GM10266 (cell line): ENCODE measurements around the gene KRTAP5-3.
"Not testable (repeated sequence)": the region's sequence is repeated elsewhere in the genome, so short reads cannot be mapped to it uniquely, and the experiment has no call there.

Experiments
- DNase-seq: peaks from one replicate; pipeline ENCODE4 v3.0.0; 2012; ENCODE audit errors: extremely low spot score
- CTCF ChIP-seq: IDR thresholded peaks from 2 replicates; pipeline ENCODE4 v1.5.1; 2012; ENCODE audit warnings: mild to moderate bottlenecking, low read depth; ENCODE audit not compliant: control insufficient read depth, insufficient read depth; ENCODE audit errors: missing control alignments

The KRTAP5-3 gene

GRCh38 chr11:1592628-1593027 lies 15.6 kb downstream of the KRTAP5-3 start:
- no peak for DNase-seq
- no peak for TF ChIP-seq CTCF

GRCh38 chr11:1589996-1590395 lies 18.3 kb downstream of the KRTAP5-3 start:
- no peak for TF ChIP-seq CTCF
- DNase-seq = no peak

GRCh38 chr11:1589191-1589963 lies 18.9 kb downstream of the KRTAP5-3 start:
- DNase-seq = not testable (repeated sequence)

- no peak for TF ChIP-seq CTCF
- no peak for DNase-seq
Measured at GRCh38 chr11:1586699-1587098, 21.6 kb downstream of the KRTAP5-3 start.

GRCh38 chr11:1584661-1585370 lies 23.4 kb downstream of the KRTAP5-3 start, which contains the start of gene KRTAP5-1:
Gene KRTAP5-1, minus strand, starts transcription at chr11:1585283. Its CDS starts 34 bp downstream, at chr11:1585249.
- DNase-seq = not testable (repeated sequence)

- not testable (repeated sequence) for DNase-seq
Measured at GRCh38 chr11:1582909-1583308, 25.4 kb downstream of the KRTAP5-3 start.

GRCh38 chr11:1581976-1582375 lies 26.3 kb downstream of the KRTAP5-3 start:
- no peak for DNase-seq
- no peak for TF ChIP-seq CTCF

- no peak for TF ChIP-seq CTCF
- DNase-seq = no peak
Measured at GRCh38 chr11:1576825-1577224, 31.4 kb downstream of the KRTAP5-3 start.

GRCh38 chr11:1575756-1576155 lies 32.5 kb downstream of the KRTAP5-3 start:
- not testable (repeated sequence) for DNase-seq
